Stimulated activated CD4-positive, alpha-beta T cell treated with anti-CD3 and anti-CD28 coated beads, Interleukin-1b, Interleukin-23, amount 100 ng/mL, for 4 hours (primary cell): ENCODE data around the gene STING1.
"Not testable (repeated sequence)": the region's sequence is repeated elsewhere in the genome, so short reads cannot be mapped to it uniquely, and the experiment has no call there.

ENCODE experiments used
- DNase-seq, 2 donors: peaks; one replicate each; pipeline ENCODE4 v3.0.0-alpha.2; 2020; ENCODE audit warnings: low read depth in 2 of 2

The STING1 gene

GRCh38 chr5:139503036-139503817, 20.7 kb upstream of the STING1 start:
- not testable (repeated sequence) for DNase-seq

DNA sequence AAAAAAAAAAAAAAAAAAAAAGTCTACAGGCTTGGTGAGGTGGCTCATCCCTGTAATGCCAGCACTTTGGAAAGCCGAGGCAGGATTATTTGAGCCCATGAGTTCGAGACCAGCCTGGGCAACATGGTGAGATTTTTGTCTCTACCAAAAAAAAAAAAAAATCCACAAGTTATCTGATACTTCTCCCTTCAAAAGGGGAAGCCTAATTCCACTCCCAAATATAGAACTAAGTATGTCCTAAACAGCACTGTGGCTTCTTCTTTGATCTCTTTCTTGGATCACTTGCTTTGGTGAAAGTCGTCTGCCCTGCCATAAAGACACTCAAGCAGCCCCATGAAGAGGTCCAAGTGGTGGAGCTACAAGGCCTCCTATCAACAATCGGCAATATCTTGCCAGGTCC, 18.8 kb upstream of the STING1 start:
- no peak for DNase-seq

GRCh38 chr5:139495638-139496435, 13.3 kb upstream of the STING1 start:
- no peak for DNase-seq

GRCh38 chr5:139494832-139495231, 12.3 kb upstream of the STING1 start:
- no peak for DNase-seq

DNA sequence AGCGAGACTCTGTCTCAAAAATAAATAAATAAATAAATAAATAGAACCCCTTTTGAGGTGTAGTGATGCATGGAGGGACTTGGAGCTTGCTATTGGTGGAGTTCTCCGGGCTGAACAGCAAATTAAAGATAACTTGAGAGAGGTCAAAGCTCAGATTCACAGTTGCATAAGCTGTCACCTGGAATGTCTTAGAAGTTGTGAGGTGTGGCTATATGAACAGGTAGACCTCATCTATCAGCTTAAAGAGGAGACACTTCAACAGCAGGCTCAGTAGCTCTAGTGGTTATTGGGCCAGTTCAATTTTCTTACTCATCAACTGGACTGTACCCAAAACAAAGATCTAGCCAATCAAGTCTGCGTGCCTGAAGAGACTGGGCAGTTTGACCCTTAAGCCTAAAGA, 11.7 kb upstream of the STING1 start:
- DNase-seq = no peak

GRCh38 chr5:139492700-139493192, 10.2 kb upstream of the STING1 start:
- no peak for DNase-seq

DNA sequence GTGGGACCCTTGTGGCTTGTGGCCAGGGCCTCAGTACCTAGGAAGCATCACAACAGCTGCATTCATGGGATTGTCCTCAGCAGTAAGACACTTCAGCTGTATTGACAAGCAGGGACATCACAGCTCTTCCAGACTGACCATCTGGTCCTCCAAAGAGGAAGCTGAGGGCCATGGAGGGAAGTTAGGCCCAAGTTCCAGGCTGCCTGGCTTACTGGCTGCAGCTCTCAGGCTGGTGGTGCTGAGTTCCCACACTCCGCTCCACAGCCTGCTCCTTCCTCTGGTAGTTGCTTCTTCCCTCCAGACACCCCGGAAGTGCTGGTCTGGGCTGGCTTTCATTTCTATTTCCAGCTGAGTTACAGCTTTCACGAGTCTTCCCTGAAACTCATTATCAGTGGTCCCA, 5.7 kb upstream of the STING1 start:
- no peak for DNase-seq

- no peak for DNase-seq
These were observed 3.6 kb upstream of the STING1 start for GRCh38 chr5:139486201-139486600.

DNA sequence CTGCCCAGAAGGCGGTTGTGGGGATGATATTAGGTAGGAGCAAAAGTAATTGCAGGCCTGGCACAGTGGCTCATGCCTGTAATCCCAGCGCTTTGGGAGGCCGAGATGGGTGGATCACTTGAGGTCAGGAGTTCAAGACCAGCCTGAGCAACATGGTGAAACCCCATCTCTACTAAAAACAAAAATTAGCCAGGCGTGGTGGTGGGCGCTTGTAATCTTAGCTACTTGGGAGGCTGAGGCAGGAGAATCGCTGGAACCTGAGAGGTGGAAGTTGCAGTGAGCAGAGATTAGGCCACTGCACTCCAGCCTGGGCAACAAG, 291 bp upstream of the STING1 start:
- not testable (repeated sequence) for DNase-seq

DNA sequence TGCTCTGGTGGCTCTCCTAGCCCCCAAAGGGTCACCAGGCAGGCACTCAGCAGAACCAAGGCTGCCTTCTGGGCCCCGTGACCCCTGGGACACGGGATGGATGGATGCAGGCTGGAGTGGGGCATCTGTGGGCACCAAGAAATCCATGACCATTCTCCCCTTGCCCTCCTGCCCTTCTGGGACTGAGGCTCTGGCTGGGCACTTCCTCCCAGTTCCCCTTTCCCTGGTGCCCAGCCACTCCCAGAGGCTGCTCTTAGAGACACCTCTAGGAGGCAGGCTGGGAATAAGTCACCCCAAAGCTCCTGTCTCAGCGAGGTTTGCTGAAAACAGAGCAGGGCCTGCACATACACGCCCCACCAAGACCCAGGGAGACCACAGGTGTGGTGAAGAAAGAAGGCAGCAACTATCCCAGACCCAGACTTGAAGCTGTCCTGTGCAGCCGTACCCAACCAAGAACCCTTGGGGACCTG, 943 bp downstream of the STING1 start:
- no peak for DNase-seq

- DNase-seq = no peak
These were observed 1.4 kb downstream of the STING1 start for GRCh38 chr5:139481122-139481533.

DNA sequence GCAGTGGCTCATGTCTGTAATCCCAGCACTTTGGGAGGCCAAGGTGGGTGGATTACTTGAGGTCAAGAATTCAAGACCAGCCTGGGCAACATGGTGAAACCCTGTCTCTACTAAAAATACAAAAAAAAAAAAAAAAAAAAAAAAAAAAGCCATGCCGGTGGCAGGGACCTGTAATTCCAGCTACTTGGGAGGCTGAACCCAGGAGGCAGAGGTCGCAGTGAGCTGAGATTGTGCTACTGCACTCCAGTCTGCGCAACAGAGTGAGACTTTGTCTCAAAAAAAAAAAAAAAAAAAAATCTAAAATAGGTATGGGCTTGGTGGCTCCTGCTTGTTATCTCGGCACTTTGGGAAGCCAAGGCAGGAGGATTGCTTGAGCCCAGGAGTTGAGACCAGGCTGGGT, 2.8 kb downstream of the STING1 start:
- not testable (repeated sequence) for DNase-seq

GRCh38 chr5:139478657-139479423, 3.7 kb downstream of the STING1 start:
- not testable (repeated sequence) for DNase-seq

- no peak for DNase-seq
These were observed 6.5 kb downstream of the STING1 start for GRCh38 chr5:139475865-139476617.

DNA sequence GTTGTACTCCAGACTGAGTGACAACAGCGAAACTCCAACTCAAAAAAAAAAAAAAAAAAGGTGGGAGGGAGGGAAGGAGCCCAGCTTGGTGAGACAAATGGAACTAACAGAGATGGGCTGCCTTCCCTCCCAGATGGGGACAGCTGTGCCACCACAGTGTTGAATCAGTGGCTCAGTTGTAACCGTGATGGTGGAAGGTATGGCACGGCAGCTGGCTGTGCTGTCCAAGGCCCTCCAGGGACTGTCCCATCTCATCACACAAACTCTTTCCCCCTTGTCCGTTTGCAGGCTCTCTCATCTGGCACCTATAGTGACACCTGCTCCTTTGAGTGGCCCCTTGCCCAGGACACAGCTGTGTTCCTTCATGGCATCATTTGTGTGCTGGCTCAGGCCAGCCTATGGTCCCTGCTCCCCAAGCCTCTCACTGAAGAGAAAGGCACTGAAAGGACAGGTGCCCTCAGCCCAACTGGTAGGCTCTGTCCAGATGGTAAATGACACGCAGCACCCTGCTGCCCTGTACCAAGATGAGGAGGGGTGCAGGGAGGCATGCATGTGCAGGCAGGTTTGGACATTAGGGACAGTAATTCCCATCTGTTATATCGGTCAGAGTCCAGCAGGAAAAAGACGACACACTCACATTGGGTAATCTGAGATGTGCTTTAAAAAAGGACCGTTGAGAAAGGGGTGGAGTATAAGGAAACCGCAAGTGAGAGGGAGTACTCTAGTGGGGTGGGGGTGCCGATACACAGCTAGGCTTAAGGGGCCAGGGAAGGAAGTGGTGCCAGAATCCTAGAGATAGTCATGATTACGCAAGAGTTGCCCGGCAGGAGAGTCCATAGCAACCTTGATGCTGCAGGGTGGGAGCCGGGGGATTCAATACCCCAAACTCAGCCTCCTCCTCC, 7.4 kb downstream of the STING1 start:
- DNase-seq = no peak

GRCh38 chr5:139473565-139473964, 9.0 kb downstream of the STING1 start:
- DNase-seq = no peak

DNA sequence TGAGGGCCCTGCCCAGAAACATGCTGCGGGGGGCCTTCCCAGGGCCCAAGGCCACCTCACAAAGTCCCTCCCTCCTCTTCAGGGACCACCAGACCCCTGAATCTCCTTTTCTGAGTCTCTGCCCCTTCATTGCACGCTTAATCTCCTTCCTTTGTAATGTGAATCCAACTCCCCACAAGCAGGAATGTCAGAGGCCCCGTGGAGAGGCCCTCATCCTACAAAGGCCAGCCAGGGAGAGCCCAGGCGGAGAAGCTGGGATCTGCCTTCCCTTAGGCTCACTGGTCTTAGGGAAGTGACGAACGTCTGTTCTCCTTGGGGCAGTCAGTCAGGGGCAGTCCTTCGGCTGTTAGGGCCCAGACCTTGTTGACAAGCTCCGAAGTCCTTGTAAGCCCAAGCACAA, 9.5 kb downstream of the STING1 start:
- no peak for DNase-seq

DNA sequence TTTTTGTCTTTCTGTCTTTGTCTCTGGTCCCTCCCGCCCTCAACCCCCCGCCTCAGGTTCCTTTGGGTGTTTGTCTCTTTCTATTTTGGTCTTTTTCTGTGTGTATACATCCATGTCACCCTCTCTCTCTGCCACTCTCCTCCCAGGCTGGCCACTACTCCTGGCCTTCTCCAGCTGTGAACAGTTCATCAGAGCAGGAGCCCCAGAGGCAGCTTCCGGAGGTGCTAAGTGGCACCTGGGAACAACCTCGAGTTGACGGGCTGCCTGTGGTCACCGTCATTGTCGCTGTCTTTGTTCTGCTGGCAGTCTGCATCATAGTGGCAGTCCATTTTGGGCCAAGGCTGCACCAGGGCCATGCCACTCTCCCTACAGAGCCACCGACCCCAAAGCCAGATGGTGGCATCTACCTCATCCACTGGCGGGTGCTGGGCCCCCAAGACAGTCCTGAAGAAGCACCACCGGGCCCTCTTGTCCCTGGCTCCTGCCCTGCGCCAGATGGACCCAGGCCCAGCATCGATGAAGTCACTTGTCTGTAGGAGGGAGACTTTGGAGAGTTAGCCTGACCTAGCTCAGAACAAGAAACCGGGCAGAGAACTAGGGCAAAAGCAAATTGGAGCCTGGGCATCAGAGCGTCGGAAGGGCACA, 10.1 kb downstream of the STING1 start:
- no peak for DNase-seq

GRCh38 chr5:139470821-139471300, 11.7 kb downstream of the STING1 start, which contains the start of gene SMIM33:
Gene SMIM33, plus strand, starts transcription at chr5:139471004. Its CDS starts 118 bp downstream, at chr5:139471122.
- no peak for DNase-seq
